22Rv1 (cell line): ENCODE measurements around the gene DEFB112.

Source experiments
- CTCF ChIP-seq: fragments of 450-650 bp; IDR thresholded peaks from 2 replicates; pipeline ENCODE4 v1.5.1; 2017; ENCODE audit warnings: mild to moderate bottlenecking
- ZFX ChIP-seq: fragments of 450-650 bp; IDR thresholded peaks from 2 replicates; pipeline ENCODE4 v1.6.1; 2017; ENCODE audit warnings: antibody characterized with exemption, borderline replicate concordance

- TF ChIP-seq CTCF (no peak), ZFX (no peak)
Observed at GRCh38 chr6:50098641-50098993, 48.9 kb upstream of the DEFB112 start.
